NCI-H2196 treated with DMSO at 0.1 percent for 48 hours (cell line): ENCODE data around the gene CD200R1.

Source experiments
- DNase-seq: peaks from one replicate; lab custom pipeline; 2025; ENCODE audit not compliant: unreplicated experiment; lab: John Stamatoyannopoulos, UW

CD200R1 gene

GRCh38 chr3:112974894-112975293 is at the start of gene CD200R1:
Gene CD200R1 (minus strand): TSS chr3:112975103. CDS start chr3:112974857, 246 bp downstream.
- no peak for DNase-seq

- DNase-seq = no peak
These were observed 46.6 kb upstream of the CD200R1 start for GRCh38 chr3:113021471-113021870.

GRCh38 chr3:113019182-113020137 is 44.6 kb upstream of the CD200R1 start:
- DNase-seq = peak; percentile 95

DNA sequence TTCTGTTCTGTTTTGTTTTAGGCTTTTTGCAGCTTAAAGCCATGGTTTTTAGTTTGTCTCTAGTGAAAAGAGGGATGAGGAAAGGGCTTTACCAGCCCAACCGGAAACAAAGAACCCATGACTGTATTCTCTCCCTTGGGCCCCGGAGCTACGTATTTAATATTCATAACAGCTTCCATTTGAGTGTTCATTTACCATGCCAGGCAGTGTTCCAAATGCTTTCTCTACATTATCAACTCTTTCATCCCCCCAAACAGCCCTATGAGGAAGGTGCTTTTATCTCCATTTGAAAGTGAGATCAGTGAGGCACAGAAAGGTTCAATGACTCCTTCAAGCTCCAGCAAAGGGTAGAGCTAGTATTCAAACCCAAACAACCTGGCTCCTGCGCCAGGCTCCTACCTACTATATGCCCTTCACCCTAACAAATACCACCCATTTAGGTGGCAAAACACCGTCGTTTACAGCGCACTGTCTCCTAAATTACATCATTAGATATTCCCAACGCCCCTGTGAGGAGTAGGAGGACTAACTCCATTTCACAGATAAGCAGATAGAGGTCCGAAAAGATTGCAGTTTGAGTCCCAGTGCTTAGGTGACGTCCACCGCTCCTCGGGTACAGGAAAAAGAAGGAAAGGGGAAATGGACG is 43.8 kb upstream of the CD200R1 start:
- DNase-seq = no peak

- no peak for DNase-seq
These were observed 38.7 kb upstream of the CD200R1 start for GRCh38 chr3:113013593-113013992.

DNA sequence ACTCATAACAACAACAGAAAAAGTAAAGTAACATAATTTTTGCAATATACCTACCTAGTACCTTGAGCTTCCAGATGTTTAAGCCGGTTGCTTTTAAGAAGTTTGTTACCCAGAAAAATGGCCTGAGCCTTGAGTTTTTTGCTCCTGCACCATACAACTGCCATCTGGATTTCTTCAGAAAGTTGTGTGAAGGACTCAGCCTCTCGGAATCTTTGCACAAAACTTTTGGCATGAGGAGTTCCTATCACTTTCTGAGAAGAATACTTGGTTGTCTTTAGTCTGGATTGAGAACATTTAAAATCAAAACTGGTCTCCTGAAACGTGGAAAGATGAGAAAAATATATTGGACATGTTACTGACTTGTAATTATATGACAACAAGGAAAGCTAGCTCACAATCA is 33.2 kb upstream of the CD200R1 start:
- no peak for DNase-seq

- no peak for DNase-seq
These were observed 31.6 kb upstream of the CD200R1 start for GRCh38 chr3:113006359-113007056.

GRCh38 chr3:113005611-113006010 is 30.7 kb upstream of the CD200R1 start:
- no peak for DNase-seq

- no peak for DNase-seq
These were observed 27.8 kb upstream of the CD200R1 start for GRCh38 chr3:113002679-113003078.

DNA sequence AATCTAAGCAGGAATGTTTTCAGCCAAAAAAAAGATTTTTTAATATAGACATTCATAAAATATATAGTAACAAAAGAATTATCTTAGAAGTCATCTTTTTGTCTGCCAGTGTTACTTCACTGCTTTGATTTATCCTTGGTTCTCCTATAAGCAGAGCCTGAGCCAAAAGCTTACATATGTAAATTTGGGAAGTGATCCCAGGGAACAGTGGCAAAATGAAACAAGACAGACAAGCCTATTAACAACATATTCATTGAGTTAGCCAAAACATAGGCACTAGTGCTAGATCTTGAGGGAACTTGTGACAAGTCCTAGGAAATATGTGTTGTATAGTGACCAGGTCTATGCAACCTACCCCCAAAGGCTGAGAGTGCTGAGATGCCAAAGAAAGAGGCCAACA is 27.1 kb upstream of the CD200R1 start:
- DNase-seq = no peak

DNA sequence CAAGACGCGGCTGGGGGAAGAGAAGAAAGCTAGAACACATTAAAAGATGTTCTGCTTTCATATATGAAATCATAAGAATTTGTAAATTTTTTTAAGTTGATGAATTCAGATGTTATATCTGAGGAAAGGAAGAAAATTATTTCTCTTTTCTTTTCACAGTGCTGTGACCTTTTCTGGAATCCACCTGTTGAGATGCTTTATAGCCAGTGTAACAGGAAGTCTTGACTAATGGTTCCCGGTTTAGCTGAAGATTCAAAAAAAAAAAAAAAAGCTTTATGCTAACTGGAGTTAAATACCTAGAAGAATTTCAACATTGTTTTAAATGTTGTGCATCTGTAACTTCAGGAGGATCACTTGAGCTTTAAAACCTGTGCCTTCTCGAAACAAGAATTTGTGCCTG is 25.8 kb upstream of the CD200R1 start:
- DNase-seq = no peak

- DNase-seq = no peak
These were observed 20.9 kb upstream of the CD200R1 start for GRCh38 chr3:112995800-112996199.

- peak; percentile 95 for DNase-seq
These were observed 16.0 kb upstream of the CD200R1 start, which contains the start of gene GTPBP8 for GRCh38 chr3:112990672-112991602. Gene GTPBP8 (plus strand): TSS chr3:112990984. CDS start chr3:112991000, 16 bp downstream.

DNA sequence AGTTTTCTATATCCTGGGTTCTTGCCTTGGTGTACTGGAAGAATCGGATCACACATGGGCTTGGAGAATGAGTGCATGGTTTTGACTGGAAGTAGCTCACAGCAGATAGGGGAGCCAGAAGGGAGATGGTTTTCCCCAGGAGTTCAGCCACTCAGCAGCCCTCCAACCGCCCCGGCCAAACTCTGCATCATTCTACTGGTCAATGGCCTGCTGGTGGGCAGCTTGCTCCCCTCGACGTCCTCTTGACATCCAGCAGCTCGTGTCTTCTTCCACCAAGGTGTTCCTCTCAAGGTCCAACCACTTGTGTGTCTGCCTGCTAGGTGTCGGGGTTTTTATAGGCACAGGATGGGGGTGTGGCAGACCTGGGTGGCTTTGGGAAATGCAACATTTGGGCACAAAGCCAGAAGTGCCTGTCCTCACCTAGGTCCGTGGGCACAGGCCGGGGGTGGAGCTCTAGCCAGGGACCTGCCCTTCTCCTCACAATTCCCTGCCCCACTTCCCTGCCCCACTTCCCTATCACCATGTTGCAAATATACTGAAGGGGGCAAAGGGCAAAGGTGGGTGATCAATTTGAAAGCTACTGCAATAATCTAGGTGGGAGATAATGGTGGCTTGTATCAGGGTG is 12.9 kb upstream of the CD200R1 start:
- DNase-seq = no peak

DNA sequence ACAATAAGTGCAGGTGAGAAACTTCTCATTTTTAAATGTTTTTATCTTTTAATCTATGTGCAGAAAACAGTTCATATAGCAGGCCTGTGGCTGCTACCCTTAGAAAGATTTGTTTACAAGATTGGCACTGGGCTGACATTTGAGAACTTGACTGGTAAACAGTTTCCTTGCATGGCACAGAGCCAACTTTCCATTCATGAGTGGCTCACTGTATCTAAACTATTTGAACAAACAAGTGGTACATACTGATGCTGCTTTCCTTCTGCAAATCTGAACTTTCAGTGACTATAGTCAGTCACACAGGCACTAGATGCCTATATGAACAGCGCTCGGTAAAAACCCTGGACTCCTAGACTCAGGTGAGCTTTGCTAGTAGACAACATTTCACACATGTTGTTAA is 9.6 kb upstream of the CD200R1 start:
- DNase-seq = no peak

GRCh38 chr3:112982710-112983109 is 7.8 kb upstream of the CD200R1 start:
- no peak for DNase-seq

DNA sequence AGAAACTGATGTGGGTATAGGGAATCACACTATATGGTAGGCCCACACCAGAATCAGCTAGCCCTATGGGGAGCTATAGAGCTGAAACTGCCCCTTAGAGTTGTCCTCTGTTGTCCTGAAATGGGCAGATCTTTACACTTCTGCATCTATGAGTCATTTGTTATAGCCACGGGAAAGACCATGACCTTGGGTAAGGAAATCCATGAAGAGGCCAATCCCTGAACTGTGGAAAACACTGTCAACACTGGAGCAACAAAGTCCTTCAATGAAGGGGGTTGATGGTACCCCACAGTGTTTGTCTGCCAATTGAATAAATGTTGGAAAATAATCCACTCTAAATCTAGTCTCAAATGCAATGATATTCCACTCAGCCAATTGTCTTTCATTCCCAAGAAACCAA is 5.2 kb upstream of the CD200R1 start:
- DNase-seq = no peak

- DNase-seq = no peak
These were observed 4.4 kb upstream of the CD200R1 start for GRCh38 chr3:112979244-112979832.

DNA sequence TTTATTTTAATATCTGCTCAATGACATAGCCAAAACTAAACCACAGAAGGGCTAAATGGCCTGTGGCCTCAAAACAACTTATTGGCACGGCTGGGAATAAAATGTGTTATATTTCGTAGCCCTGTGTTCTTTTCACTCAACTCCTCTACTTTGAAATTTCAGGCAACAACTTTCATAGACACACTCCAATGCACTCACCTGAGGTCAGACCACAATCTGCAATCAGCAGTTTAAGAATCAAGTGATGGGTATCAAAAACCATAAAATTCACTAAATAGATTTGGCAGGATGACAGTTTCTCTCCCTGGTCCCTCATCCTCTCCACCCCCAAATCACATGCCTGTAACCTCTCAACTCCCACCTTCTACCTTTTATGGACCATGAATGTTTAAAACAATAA is 2.0 kb upstream of the CD200R1 start:
- no peak for DNase-seq

DNA sequence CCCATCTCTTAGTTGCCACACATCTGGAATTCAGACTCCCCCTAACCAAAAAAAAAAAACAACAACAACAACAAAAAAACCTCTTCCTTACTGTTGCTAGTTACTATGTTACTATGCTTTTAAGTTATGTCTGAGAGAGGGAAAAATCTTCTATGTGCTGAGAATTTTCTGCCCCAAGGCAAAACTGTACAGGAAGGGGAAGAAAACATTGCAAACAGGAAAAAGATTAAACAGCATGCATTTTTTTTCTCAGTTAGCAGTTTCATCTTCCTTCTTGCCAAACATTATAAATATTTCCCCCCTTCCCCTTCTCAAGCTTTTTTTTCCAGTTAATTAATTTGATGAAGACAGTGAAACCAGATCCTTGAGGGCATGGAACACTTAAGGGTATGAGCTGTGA is 1.1 kb upstream of the CD200R1 start:
- DNase-seq = no peak
